ENCODE results near the gene KCNJ15. TPM values are rescaled to one million over a fixed set of nuclear protein-coding genes. Genes with fewer than 3 reads are reported as not detected.

The KCNJ15 gene
- total and polyA plus RNA-seq, 2 of the 8 experiments (the other 6 are each of a cell fraction or from before 2014, with no cell fraction given): under 0.01 TPM; not detected in 1

DNA sequence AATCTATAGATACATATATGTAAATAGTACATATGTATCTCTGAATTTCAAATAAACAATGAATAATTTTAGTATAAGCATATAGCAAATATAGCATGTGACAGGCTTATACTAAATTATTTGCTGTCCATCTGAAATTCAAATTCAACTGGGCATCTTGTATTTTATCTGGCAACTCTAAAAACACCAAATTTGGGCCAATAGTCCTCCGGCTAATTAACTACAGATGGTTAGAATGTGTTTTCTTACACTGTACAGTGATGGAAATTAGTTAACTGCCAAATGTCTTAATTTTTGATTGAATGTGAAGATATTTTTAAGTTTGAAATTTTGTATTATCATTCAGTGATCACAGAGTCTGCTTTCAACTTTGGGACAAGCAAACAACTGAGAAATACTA is 30.7 kb downstream of the KCNJ15 start:
- ChIA-PET POLR2A (ENCODE audit: partially characterized antibody) (no interaction called here), CTCF (ENCODE audit: partially characterized antibody) (interaction anchor here (1.0 kb wide), 1 partner anchor 120 kb away, joined by 3 read pairs; no protein-coding TSS in a partner anchor)
- Histone ChIP-seq H2AFZ (ENCODE audit: low read length) (no peak overlapping the region), H4K91ac (replicated peaks; ENCODE audit: insufficient read length, low read length) (no peak overlapping the region), H3K4me1 (replicated peaks in 1 of 4; ENCODE audit: control insufficient read depth in 3 of 4, insufficient read depth in 4 of 4, low read length in 3 of 4) (peaks cover 0 to 3% (median 2%) of the 10 kb centered on the region in 4 experiments; a peak in 2 of 7 replicates), H2BK20ac (ENCODE audit: low read length) (no peak overlapping the region), H3K27ac (ENCODE audit: low read depth, low read length) (no peak overlapping the region), H3K18ac (ENCODE audit: extremely low read depth, low read length) (no peak overlapping the region), H3K27me3 (replicated peaks in 1 of 4; ENCODE audit: control insufficient read depth in 3 of 4, extremely low read depth in 1 of 4, insufficient read depth in 3 of 4, low read length in 3 of 4) (peaks cover 0 to 1% (median 0%) of the 10 kb centered on the region in 4 experiments; a peak in 1 of 7 replicates), H3K36me3 (ENCODE audit: control insufficient read depth in 2 of 4, insufficient read depth in 4 of 4, low read length in 3 of 4) (no peaks in the 10 kb centered on the region), H3K79me1 (ENCODE audit: low read depth, low read length) (no peaks in the 10 kb centered on the region), H2BK12ac (ENCODE audit: low read depth, low read length) (no peak overlapping the region), H3K9me3 (ENCODE audit: insufficient read depth in 2 of 2, low read depth in 1 of 2, low read length in 1 of 2) (no peaks in the 10 kb centered on the region; a peak in 1 of 4 replicates), H4K8ac (ENCODE audit: extremely low read depth, insufficient read depth, low read length) (no peak overlapping the region), H3K4me3 (ENCODE audit: extremely low read depth in 1 of 4, insufficient read depth in 2 of 4, low read depth in 3 of 4, low read length in 4 of 4) (no peak overlapping the region), H2BK120ac (replicated peaks; ENCODE audit: low read depth, low read length) (no peak overlapping the region), H3K9ac (replicated peaks in 1 of 4; ENCODE audit: extremely low read depth in 1 of 4, low read depth in 3 of 4, low read length in 3 of 4) (no peak overlapping the region), H3K4me2 (ENCODE audit: insufficient read depth in 1 of 2, low read depth in 2 of 2, low read length in 2 of 2) (no peak overlapping the region), H3K14ac (ENCODE audit: insufficient read length) (no peak overlapping the region), H3K23me2 (ENCODE audit: low read depth, low read length) (no peaks in the 10 kb centered on the region), H3K23ac (ENCODE audit: insufficient read length) (no peak overlapping the region), H3K79me2 (ENCODE audit: control insufficient read depth in 1 of 2, insufficient read depth in 2 of 2, low read length in 2 of 2) (no peaks in the 10 kb centered on the region), H2BK5ac (ENCODE audit: low read depth, low read length) (no peak overlapping the region), H3K4ac (replicated peaks; ENCODE audit: insufficient read length, low read depth, low read length) (no peak overlapping the region), H3K56ac (replicated peaks; ENCODE audit: insufficient read length, low read depth, low read length) (no peak overlapping the region), H2BK15ac (ENCODE audit: low read length) (no peak overlapping the region), H4K20me1 (replicated peaks in 1 of 2; ENCODE audit: control insufficient read depth in 1 of 2, insufficient read depth in 2 of 2, low read length in 2 of 2) (no peaks in the 10 kb centered on the region), H4K5ac (ENCODE audit: insufficient read length, low read depth, low read length) (no peak overlapping the region), H2AK5ac (ENCODE audit: low read depth, low read length) (no peak overlapping the region)
- DNase-seq (ENCODE audit: low read depth in 1 of 2, low spot score in 2 of 2): no peak
- 92% methylated on average over 1 of the region's 1 CpG; no CpG with 5 or more reads in 1 of the 2 experiments for WGBS, 2 experiments (ENCODE audit: extremely low coverage in 1 of 2, insufficient coverage in 1 of 2, insufficient read length in 1 of 2, insufficient replicate concordance in 2 of 2, low coverage in 1 of 2, low lambda C conversion rate in 2 of 2, missing lambda C conversion rate in 1 of 2)
- no peak for FAIRE-seq
- no peak for TF ChIP-seq RXRA (IDR thresholded peaks at IDR 0.05; ENCODE audit: insufficient read depth, low read depth, low read length)
- no peak for TF ChIP-seq BACH1 (IDR thresholded peaks at IDR 0.05; ENCODE audit: low read length)
- no peak for TF ChIP-seq TAF7 (optimal IDR thresholded peaks at IDR 0.05; ENCODE audit: borderline replicate concordance, low read depth, low read length)
- TF ChIP-seq POLR2AphosphoS5 (IDR thresholded peaks at IDR 0.05; ENCODE audit: low read depth, low read length): no peak
- TF ChIP-seq, protein P1, sequence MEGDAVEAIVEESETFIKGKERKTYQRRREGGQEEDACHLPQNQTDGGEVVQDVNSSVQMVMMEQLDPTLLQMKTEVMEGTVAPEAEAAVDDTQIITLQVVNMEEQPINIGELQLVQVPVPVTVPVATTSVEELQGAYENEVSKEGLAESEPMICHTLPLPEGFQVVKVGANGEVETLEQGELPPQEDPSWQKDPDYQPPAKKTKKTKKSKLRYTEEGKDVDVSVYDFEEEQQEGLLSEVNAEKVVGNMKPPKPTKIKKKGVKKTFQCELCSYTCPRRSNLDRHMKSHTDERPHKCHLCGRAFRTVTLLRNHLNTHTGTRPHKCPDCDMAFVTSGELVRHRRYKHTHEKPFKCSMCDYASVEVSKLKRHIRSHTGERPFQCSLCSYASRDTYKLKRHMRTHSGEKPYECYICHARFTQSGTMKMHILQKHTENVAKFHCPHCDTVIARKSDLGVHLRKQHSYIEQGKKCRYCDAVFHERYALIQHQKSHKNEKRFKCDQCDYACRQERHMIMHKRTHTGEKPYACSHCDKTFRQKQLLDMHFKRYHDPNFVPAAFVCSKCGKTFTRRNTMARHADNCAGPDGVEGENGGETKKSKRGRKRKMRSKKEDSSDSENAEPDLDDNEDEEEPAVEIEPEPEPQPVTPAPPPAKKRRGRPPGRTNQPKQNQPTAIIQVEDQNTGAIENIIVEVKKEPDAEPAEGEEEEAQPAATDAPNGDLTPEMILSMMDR (IDR thresholded peaks at IDR 0.05; ENCODE audit: control extremely low read depth in 1 of 3, insufficient read depth in 1 of 3, low read depth in 1 of 3, low read length in 3 of 3): no peak
- TF ChIP-seq FOSL1 (IDR thresholded peaks at IDR 0.05; ENCODE audit: insufficient read depth, low read depth, low read length): no peak
- TF ChIP-seq SP2 (IDR thresholded peaks at IDR 0.05; ENCODE audit: low read length): no peak
- no peak for TF ChIP-seq SUZ12 (IDR thresholded peaks at IDR 0.05; ENCODE audit: low read length)
- TF ChIP-seq TBP (IDR thresholded peaks at IDR 0.05; ENCODE audit: low read depth, low read length): no peak
- TF ChIP-seq HDAC2 (IDR thresholded peaks at IDR 0.05; ENCODE audit: borderline replicate concordance in 1 of 2, low read depth in 2 of 2, low read length in 2 of 2): no peak
- no peak for TF ChIP-seq CBX8 (IDR thresholded peaks at IDR 0.05; ENCODE audit: borderline replicate concordance, low read depth, low read length)
- no peak for TF ChIP-seq GTF2F1 (IDR thresholded peaks at IDR 0.05; ENCODE audit: borderline replicate concordance, low read depth, low read length)

Measured in H1 (cell line).